Measurements from ENCODE around the gene KCNN1.

GRCh38 chr19:17932485-17933338, 34.2 kb upstream of the KCNN1 start, which contains the start of gene CCDC124:
- TF ChIP-seq CTCF (IDR thresholded peaks at IDR 0.05), result peak; percentile 84 to 98 (median 94)
- peak in 3 of 4 donors; percentile 89 to 91 (median 90) for TF ChIP-seq POLR2A (IDR thresholded peaks at IDR 0.05)

Data from esophagus squamous epithelium (tissue), 4 donors.